Activated CD8-positive, alpha-beta memory T cell treated with anti-CD3 and anti-CD28 coated beads, Interleukin-2, amount 50 U/mL, for 48 hours (primary cell): ENCODE data around the gene SNAP47.

ENCODE experiments used
- DNase-seq: peaks from one replicate; pipeline ENCODE4 v3.0.0-alpha.2; 2020

SNAP47 gene

GRCh38 chr1:227769936-227770494 lies 34.8 kb downstream of the SNAP47 start:
- DNase-seq: no peak

- no peak for DNase-seq
These were observed 35.6 kb downstream of the SNAP47 start for GRCh38 chr1:227770812-227771211.

- DNase-seq: no peak
These were observed 36.1 kb downstream of the SNAP47 start for GRCh38 chr1:227771326-227771725.

DNA sequence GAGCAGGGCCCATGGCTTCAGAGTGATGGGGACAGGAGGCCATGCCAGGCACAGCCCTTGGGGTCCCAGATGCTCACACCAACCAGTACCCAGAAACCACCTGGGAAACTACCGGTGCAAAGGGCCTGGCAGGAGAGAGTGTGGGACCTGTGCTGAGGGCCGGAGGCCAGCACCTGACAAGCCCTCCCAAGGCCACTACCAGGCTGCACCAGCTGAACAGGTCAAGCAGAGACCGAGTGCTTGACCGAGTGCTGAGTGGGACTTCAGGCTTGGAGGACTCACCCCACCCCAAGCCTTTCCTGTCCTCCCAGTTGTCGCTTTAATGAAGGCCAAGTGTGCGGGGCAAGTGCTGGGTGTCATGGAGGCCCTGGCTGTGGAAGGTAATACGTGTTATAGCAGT lies 36.5 kb downstream of the SNAP47 start:
- no peak for DNase-seq

- no peak for DNase-seq
These were observed 38.3 kb downstream of the SNAP47 start for GRCh38 chr1:227773558-227773957.

DNA sequence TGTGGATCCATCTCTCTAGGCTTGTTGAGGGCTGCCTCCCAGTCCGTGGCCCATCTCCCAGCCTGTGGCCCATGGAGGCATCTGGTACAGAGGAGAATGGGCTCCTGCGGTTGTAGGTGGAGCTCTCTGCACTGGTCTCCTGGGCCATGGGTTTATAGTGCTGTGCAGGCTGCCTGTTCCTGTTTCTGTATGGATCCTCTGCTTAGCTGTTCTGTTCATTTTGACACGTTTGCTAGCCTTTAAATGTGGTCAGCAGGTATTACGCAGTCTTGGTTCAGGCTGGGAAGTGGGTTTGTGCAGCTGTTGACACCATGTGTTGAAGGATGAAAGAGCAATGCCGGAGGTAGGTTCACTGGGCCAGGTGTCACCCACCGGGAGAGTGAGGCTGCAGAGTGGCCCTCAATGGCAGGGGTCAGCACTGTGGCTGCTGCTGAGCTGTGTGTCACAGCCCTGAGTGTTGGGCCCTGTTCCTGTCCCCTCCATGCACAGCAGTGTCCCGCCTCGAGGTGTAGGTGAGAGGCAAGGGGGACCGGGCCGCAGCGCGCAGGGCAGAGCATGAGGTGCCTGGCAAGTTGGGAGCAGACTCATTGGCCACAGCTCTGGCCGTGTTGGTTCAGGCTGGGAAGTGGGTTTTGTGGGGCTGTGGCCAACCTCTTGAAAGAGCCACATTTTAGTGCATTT lies 39.0 kb downstream of the SNAP47 start:
- no peak for DNase-seq

DNA sequence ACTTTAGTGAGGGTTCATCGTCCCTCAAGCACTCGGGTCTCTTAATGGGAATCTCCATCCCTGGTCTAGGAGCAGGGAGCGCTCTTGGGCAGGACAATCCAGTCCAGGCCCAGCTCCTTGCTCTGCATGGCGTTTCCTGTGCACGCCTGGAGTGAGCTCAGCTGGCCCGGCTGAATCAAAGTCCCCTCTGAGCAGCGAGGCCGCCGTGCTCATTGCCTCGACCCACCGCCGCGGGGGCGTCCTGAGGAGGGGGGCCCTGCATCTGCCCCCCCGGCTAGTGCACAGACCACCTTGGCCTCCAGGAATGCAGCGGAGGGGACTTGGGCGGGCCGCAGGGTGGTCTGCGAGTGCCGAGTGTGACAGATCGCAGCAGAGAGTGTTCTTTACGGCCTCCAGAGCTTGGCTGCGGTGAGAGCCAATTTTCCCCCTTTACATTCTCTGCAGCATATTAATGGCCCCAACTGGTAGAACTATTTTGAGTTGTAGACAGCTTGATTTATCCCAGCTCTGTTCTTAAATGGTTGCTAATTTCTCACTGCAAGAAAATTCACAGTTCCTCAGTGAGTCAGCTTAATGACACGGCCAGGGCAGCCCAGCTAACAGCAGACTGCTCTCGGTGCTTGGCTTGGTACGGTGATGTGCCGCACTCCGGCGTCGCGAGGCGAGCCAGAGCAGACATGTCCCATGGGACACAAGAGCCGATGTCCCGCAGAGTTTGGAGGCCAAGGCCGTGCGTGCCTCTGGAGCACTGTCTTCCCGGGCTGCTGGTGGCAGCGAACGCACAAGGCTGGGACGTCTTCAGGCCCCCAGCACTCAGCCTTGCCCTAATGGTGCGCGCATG lies 39.8 kb downstream of the SNAP47 start:
- no peak for DNase-seq

- no peak for DNase-seq
These were observed 40.6 kb downstream of the SNAP47 start for GRCh38 chr1:227775841-227776240.

DNA sequence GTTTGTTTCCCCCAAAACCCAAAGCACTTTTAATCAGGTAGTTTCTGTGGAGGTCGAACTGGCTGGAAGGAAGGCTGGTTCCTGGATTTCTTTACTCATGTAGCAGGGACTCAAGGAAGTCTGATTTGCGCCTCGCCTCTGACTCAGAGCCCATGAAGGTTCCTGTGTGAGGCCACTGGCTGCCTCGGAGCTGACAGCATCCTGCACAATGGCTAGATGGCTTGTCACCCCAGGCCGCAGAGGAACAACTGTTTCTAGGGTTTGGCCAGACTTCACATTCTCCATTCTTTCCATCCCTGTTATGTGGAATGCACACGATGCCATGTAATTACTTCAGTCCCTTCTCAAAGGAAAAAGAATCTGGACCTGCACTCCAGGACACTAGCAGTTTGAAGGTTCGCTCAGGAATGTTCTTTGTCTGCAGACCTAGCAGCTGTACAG lies 41.1 kb downstream of the SNAP47 start:
- DNase-seq: no peak

GRCh38 chr1:227777156-227777555 lies 41.9 kb downstream of the SNAP47 start:
- no peak for DNase-seq

- no peak for DNase-seq
These were observed 42.4 kb downstream of the SNAP47 start for GRCh38 chr1:227777646-227778045.

GRCh38 chr1:227778401-227778947 lies 43.2 kb downstream of the SNAP47 start:
- peak; percentile 34 for DNase-seq

DNA sequence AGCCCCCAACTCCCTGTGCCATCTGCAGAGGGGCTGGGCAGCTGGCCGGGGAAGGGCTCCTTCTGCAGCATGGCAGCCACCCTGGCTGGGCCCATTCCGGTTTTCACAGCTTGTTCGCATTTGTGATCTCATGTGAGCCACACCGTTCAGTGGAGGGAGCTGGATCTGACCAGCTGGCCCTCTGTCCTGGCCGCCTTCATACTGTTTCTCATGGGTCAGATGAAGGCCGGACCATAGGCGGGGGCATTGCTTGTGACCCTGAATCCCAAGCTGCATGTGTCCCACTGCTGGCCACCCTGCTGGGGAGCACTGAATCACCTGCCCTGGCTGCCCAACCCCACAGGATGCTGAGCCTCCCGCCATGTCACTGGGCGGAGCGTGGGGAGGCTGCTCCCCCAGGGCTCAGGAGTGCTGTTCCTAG lies 43.8 kb downstream of the SNAP47 start:
- peak; percentile 20 for DNase-seq

DNA sequence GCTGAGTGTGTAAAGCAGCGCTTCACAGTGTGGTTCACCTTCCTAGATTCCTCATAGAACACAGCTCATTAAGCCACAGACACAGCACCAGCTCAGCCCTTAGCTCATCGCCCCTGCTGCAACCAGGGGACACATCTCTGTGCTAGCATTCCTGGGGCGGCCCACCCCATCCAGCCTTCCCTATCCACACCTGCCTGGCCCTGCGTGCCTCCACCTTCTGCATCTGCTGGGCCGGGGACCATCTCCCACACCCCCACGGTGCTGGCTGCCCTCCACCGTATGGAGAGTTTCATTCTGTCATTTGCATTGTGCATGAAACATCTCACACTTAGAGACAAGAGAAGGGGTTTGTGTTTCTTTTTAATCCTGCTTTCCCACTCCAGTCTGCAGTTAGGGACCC lies 44.5 kb downstream of the SNAP47 start:
- DNase-seq: peak; percentile 20

- peak; percentile 30 for DNase-seq
These were observed 45.1 kb downstream of the SNAP47 start for GRCh38 chr1:227780101-227781044.

GRCh38 chr1:227781314-227781930 lies 46.2 kb downstream of the SNAP47 start:
- no peak for DNase-seq

DNA sequence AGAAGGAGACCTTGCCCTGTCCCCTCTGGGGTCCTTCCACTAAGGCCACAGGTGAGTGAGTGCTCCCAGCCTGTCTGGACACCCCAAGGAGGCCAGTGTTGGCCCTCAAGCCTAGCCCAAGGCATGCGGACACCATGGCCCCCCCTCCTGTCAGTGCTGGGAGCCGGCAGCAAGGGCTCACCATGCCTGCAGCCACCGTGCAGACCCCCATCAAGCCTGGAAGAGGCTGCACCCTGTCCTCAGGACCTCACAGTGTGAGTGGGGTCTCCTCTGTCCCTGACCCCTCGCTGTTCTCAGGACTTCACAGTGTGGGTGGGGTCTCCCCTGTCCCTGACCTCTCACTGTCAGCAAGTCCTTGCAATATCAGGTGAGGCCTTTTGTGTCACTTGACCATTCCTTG lies 47.0 kb downstream of the SNAP47 start:
- no peak for DNase-seq

DNA sequence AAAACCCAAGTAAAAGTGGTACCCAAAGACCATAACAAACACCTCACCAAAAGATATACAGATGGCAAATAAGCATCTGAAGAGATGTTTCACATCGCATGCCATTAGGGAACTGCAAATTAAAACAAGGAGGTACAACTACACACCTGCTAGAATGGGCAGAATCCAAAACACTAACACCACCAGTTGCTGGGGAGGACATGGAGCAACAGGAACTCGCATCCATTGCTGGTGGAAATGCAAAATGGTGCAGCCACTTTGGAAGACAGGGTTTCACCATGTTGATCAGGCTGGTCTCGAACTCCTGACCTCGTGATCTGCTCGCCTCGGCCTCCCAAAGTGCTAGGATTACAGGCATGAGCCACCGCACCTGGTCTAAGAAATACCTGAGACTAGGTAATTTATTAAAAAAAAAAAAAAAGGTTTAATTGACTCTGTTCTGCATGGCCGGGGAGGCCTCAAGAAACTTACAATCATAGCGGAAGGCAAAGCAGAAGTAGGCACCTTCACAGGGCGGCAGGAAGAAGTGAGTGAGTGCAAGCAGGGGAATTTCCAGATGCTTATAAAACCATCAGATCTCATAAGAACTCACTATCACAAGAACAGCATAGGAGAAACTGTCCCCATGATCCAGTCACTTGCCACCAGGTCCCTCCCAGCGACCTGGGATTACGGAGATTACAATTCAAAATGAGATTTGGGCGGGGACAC lies 50.0 kb downstream of the SNAP47 start:
- no peak for DNase-seq

- no peak for DNase-seq
These were observed 50.8 kb downstream of the SNAP47 start for GRCh38 chr1:227785805-227786671.
